HFF-Myc (cell line): ENCODE data around the gene USP35.

Source experiments
- DNase-seq: peaks from one replicate; pipeline ENCODE4 v3.0.0-alpha.2; 2011; ENCODE audit warnings: low read depth; ENCODE audit errors: extremely low read depth
- H3K4me3 ChIP-seq: replicated peaks from 2 replicates; pipeline ENCODE4 v1.5.1; 2011; ENCODE audit warnings: low read depth, mild to moderate bottlenecking, control low read depth, low read length
- CTCF ChIP-seq: IDR thresholded peaks from 2 replicates; pipeline ENCODE4 v1.5.1; 2012; ENCODE audit warnings: mild to moderate bottlenecking, low read depth, low read length, control low read depth; ENCODE audit errors: missing control alignments

Gene USP35

GRCh38 chr11:78161346-78161745 lies 27.4 kb upstream of the USP35 start:
- no peak for DNase-seq
- H3K4me3 ChIP-seq = no peak overlapping the region
- TF ChIP-seq CTCF = no peak

- no peak for TF ChIP-seq CTCF
- no peak for DNase-seq
- H3K4me3 ChIP-seq = no peak overlapping the region
Measured at GRCh38 chr11:78161962-78162371, 26.8 kb upstream of the USP35 start.

DNA sequence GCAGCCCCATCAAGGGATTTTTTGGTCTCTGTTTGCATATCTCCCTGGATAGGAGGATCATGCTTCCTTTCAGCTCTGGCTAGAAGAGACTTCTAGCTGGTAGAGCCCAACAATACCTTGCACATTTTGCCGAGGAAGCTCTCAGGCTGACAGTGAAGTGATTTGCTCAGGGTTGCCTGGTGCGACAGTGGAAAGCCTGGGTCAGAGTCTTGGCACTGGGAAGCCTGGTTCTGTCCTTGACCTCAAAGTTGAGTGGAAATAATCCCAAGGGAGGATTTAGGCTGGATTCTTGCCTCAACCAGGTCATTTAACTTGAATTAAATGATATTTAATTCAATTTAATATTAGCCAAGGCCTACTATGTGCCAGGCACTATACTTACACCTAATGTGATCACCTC lies 24.9 kb upstream of the USP35 start:
- TF ChIP-seq CTCF = no peak
- DNase-seq = no peak
- H3K4me3 ChIP-seq = no peak overlapping the region

- DNase-seq = no peak
- TF ChIP-seq CTCF = no peak
- H3K4me3 ChIP-seq = no peak overlapping the region
Measured at GRCh38 chr11:78164471-78164870, 24.2 kb upstream of the USP35 start.

GRCh38 chr11:78166855-78167469 lies 21.8 kb upstream of the USP35 start:
- no peak overlapping the region for H3K4me3 ChIP-seq
- TF ChIP-seq CTCF = no peak
- DNase-seq = no peak

DNA sequence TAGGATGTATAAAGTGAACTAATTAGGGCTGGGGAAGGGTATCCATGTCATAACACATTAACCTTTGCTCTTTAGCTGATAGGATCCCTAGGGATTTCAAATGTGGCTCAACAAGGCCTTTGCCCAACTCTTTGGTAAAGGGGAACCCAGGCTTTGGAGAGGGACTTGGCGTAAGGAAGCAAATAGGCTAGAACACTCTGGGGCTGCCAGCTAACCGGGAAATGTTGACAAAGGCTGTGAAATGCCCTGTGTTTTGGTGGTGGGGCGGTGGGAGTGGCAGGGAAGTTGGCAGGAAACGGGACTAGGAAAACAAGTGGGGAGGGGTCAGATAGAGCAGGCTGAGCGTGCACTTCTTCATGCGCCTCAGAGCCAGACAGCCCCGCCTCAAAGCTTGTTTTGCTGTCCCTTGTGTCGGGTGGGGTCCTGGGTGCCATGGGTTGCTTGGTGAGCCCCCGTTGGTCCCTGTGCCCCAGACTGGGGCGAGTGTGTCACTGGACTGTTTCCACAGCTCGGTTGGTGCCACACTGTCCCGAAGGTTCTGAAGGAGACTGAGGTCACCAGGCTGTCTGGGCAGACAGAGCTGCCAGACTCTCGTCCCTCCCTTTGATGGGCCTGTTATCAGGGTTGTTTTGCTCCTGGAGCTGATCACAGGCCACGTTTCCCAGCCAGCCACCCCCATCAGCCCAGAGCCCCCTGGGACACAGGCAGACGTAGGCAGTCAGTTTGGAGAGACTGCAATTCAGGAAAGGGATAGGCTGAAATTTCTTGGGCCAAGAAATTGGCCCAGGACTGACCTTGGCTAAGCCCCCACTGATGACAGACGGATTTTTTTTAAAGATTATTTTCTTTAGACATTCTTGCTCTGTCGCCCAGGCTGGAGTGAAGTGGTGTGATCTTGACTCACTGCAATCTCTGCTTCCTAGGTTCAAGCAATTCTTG lies 19.9 kb upstream of the USP35 start:
- TF ChIP-seq CTCF = no peak
- DNase-seq = no peak
- no peak overlapping the region for H3K4me3 ChIP-seq
